ENCODE measurements around the gene SEC63. TPM values are rescaled to one million over a fixed set of nuclear protein-coding genes. Genes with fewer than 3 reads are reported as not detected.
"Not testable (repeated sequence)": the region's sequence is repeated elsewhere in the genome, so short reads cannot be mapped to it uniquely, and the experiment has no call there.

Gene SEC63
- total RNA-seq, 1 donor from 2014 or later, result 40.7 TPM

DNA sequence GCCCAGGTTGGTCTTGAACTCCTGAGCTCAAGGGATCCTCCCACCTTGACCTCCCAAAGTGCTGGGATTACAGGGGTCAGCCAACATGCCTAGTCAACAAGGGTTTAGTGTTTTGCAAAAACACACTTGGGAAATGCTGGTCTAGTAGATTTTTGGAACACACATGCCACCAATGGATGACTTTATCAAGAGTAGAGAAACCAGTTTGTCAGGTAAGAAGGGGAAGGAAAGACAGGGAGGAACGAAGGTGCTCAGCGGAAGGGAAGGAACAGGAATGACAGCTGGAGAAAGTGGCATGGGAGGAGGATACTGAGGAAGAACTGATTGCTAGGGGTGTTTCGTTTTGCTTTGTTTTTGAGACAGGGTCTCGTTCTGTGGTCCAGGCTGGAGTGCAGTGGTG is 15.6 kb upstream of the SEC63 start:
- Histone ChIP-seq H3K27ac (ENCODE audit: low read depth, low read length) (no peak overlapping the region), H3K9me3 (ENCODE audit: control insufficient read depth in 3 of 3, low read length in 3 of 3) (no peaks in the 10 kb centered on the region), H3K4me1 (ENCODE audit: control insufficient read depth in 3 of 3, insufficient read depth in 3 of 3, low read length in 3 of 3) (no peaks in the 10 kb centered on the region), H3K36me3 (ENCODE audit: control insufficient read depth in 3 of 3, insufficient read depth in 3 of 3, low read length in 3 of 3) (no peaks in the 10 kb centered on the region), H3K4me3 (ENCODE audit: low read length in 3 of 3) (no peak overlapping the region), H3K27me3 (ENCODE audit: control insufficient read depth in 3 of 3, insufficient read depth in 3 of 3, low read length in 3 of 3) (peaks cover 0 to 4% (median 0%) of the 10 kb centered on the region in 3 donors), H3K9ac (ENCODE audit: low read depth in 1 of 3, low read length in 3 of 3) (no peak overlapping the region)

GRCh38 chr6:107972413-107973096 is 14.5 kb upstream of the SEC63 start:
- no peak overlapping the region for H3K27ac ChIP-seq (ENCODE audit: low read depth, low read length)
- H3K9ac ChIP-seq (ENCODE audit: low read depth in 1 of 3, low read length in 3 of 3), result no peak overlapping the region
- no peaks in the 10 kb centered on the region for H3K36me3 ChIP-seq (ENCODE audit: control insufficient read depth in 3 of 3, insufficient read depth in 3 of 3, low read length in 3 of 3)
- H3K4me1 ChIP-seq (ENCODE audit: control insufficient read depth in 3 of 3, insufficient read depth in 3 of 3, low read length in 3 of 3), result no peaks in the 10 kb centered on the region
- peaks cover 0 to 4% (median 0%) of the 10 kb centered on the region in 3 donors for H3K27me3 ChIP-seq (ENCODE audit: control insufficient read depth in 3 of 3, insufficient read depth in 3 of 3, low read length in 3 of 3)
- no peaks in the 10 kb centered on the region for H3K9me3 ChIP-seq (ENCODE audit: control insufficient read depth in 3 of 3, low read length in 3 of 3)
- no peak overlapping the region for H3K4me3 ChIP-seq (ENCODE audit: low read length in 3 of 3)

- no peak overlapping the region for H3K9ac ChIP-seq (ENCODE audit: low read depth in 1 of 3, low read length in 3 of 3)
- no peaks in the 10 kb centered on the region for H3K36me3 ChIP-seq (ENCODE audit: control insufficient read depth in 3 of 3, insufficient read depth in 3 of 3, low read length in 3 of 3)
- no peaks in the 10 kb centered on the region for H3K4me1 ChIP-seq (ENCODE audit: control insufficient read depth in 3 of 3, insufficient read depth in 3 of 3, low read length in 3 of 3)
- peaks cover 0 to 4% (median 0%) of the 10 kb centered on the region in 3 donors for H3K27me3 ChIP-seq (ENCODE audit: control insufficient read depth in 3 of 3, insufficient read depth in 3 of 3, low read length in 3 of 3)
- H3K9me3 ChIP-seq (ENCODE audit: control insufficient read depth in 3 of 3, low read length in 3 of 3), result no peaks in the 10 kb centered on the region
- H3K4me3 ChIP-seq (ENCODE audit: low read length in 3 of 3), result no peak overlapping the region
- H3K27ac ChIP-seq (ENCODE audit: low read depth, low read length), result no peak overlapping the region
These were observed 13.2 kb upstream of the SEC63 start for GRCh38 chr6:107971181-107971580.

DNA sequence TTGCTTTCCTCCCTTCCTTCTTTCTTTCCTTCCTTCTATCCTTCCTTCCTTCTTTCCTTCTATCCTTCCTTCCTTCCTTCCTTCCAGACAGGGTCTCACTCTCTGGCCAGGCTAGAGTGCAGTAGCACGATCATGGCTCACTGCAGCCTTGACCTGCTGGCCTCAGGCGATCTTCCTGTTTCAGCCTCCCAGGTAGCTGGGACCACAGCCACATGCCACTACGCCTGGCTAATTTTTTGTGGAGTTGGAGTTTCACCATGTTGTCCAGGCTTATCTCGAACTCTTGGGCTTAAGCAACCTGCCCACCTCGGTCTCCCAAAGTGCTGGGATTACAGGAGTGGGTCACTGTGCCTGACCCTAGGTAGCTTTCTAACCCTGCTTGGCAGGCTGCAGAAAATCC is 12.2 kb upstream of the SEC63 start:
- Histone ChIP-seq H3K36me3 (ENCODE audit: control insufficient read depth in 3 of 3, insufficient read depth in 3 of 3, low read length in 3 of 3) (no peaks in the 10 kb centered on the region), H3K27ac (ENCODE audit: low read depth, low read length) (no peak overlapping the region)

GRCh38 chr6:107968081-107968480 is 10.1 kb upstream of the SEC63 start:
- no peak overlapping the region for H3K27ac ChIP-seq (ENCODE audit: low read depth, low read length)
- no peak overlapping the region for H3K9ac ChIP-seq (ENCODE audit: low read depth in 1 of 3, low read length in 3 of 3)

More for the DNA sequence above, 12.2 kb upstream of the SEC63 start:
- H3K27me3 ChIP-seq (ENCODE audit: control insufficient read depth in 3 of 3, insufficient read depth in 3 of 3, low read length in 3 of 3), result peaks cover 0 to 4% (median 0%) of the 10 kb centered on the region in 3 donors
- no peak overlapping the region for H3K9ac ChIP-seq (ENCODE audit: low read depth in 1 of 3, low read length in 3 of 3)
- no peaks in the 10 kb centered on the region for H3K4me1 ChIP-seq (ENCODE audit: control insufficient read depth in 3 of 3, insufficient read depth in 3 of 3, low read length in 3 of 3)
- no peak overlapping the region for H3K4me3 ChIP-seq (ENCODE audit: low read length in 3 of 3)
- no peaks in the 10 kb centered on the region for H3K9me3 ChIP-seq (ENCODE audit: control insufficient read depth in 3 of 3, low read length in 3 of 3)

DNA sequence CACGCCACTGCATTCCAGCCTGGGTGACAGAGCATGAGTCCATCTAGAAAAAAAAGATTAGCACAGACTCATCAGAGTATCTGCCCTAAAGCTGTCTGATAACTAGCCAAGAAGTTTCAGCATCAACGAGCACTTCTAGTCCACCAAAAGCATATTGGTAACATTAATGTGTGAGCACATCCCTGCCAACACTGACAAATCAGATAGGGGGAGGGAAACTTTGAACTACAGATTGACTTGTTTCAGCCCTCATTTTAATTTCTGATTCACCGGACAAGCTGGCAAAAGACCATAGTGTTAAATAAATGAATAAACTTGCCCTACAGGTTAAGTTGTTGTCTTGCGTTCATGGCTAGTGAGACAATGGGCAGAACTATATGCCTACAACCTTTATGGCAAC is 7.7 kb upstream of the SEC63 start:
- no peaks in the 10 kb centered on the region for H3K4me1 ChIP-seq (ENCODE audit: control insufficient read depth in 3 of 3, insufficient read depth in 3 of 3, low read length in 3 of 3)
- no peak overlapping the region for H3K9ac ChIP-seq (ENCODE audit: low read depth in 1 of 3, low read length in 3 of 3)
- H3K27ac ChIP-seq (ENCODE audit: low read depth, low read length), result no peak overlapping the region
- H3K4me3 ChIP-seq (ENCODE audit: low read length in 3 of 3), result no peak overlapping the region
- no peaks in the 10 kb centered on the region for H3K36me3 ChIP-seq (ENCODE audit: control insufficient read depth in 3 of 3, insufficient read depth in 3 of 3, low read length in 3 of 3)
- H3K27me3 ChIP-seq (ENCODE audit: control insufficient read depth in 3 of 3, insufficient read depth in 3 of 3, low read length in 3 of 3), result peaks cover 0 to 3% (median 0%) of the 10 kb centered on the region in 3 donors
- H3K9me3 ChIP-seq (ENCODE audit: control insufficient read depth in 3 of 3, low read length in 3 of 3), result no peaks in the 10 kb centered on the region

More at GRCh38 chr6:107968081-107968480, 10.1 kb upstream of the SEC63 start:
- H3K9me3 ChIP-seq (ENCODE audit: control insufficient read depth in 3 of 3, low read length in 3 of 3), result no peaks in the 10 kb centered on the region
- no peak overlapping the region for H3K4me3 ChIP-seq (ENCODE audit: low read length in 3 of 3)
- H3K27me3 ChIP-seq (ENCODE audit: control insufficient read depth in 3 of 3, insufficient read depth in 3 of 3, low read length in 3 of 3), result peaks cover 0 to 4% (median 0%) of the 10 kb centered on the region in 3 donors
- H3K36me3 ChIP-seq (ENCODE audit: control insufficient read depth in 3 of 3, insufficient read depth in 3 of 3, low read length in 3 of 3), result no peaks in the 10 kb centered on the region
- H3K4me1 ChIP-seq (ENCODE audit: control insufficient read depth in 3 of 3, insufficient read depth in 3 of 3, low read length in 3 of 3), result no peaks in the 10 kb centered on the region

DNA sequence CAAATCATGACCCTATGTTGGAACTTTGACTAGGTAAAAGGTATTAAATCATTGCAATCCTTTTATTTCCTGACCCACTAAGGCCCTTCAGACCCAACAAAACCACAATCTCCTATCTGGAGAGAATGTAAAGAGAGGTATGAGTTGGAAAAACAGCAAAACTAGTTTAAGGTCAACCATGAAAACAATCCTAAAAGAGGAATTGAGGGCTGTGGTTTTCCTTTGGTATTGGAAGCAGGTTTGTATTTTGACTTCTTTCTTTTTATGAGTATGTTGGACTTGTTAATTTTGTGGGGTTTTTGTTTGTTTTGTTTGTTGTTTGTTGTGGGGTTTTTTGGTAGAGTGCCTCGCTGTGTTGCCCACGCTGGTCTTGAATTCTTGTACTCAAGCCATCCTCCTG is 4.7 kb upstream of the SEC63 start:
- H3K27ac ChIP-seq (ENCODE audit: low read depth, low read length), result no peak overlapping the region
- H3K27me3 ChIP-seq (ENCODE audit: control insufficient read depth in 3 of 3, insufficient read depth in 3 of 3, low read length in 3 of 3), result no peaks in the 10 kb centered on the region
- H3K4me1 ChIP-seq (ENCODE audit: control insufficient read depth in 3 of 3, insufficient read depth in 3 of 3, low read length in 3 of 3), result peaks cover 0 to 6% (median 2%) of the 10 kb centered on the region in 3 donors
- H3K4me3 ChIP-seq (ENCODE audit: low read length in 3 of 3), result no peak overlapping the region
- no peaks in the 10 kb centered on the region for H3K36me3 ChIP-seq (ENCODE audit: control insufficient read depth in 3 of 3, insufficient read depth in 3 of 3, low read length in 3 of 3)
- H3K9me3 ChIP-seq (ENCODE audit: control insufficient read depth in 3 of 3, low read length in 3 of 3), result no peaks in the 10 kb centered on the region
- H3K9ac ChIP-seq (ENCODE audit: low read depth in 1 of 3, low read length in 3 of 3), result no peak overlapping the region

DNA sequence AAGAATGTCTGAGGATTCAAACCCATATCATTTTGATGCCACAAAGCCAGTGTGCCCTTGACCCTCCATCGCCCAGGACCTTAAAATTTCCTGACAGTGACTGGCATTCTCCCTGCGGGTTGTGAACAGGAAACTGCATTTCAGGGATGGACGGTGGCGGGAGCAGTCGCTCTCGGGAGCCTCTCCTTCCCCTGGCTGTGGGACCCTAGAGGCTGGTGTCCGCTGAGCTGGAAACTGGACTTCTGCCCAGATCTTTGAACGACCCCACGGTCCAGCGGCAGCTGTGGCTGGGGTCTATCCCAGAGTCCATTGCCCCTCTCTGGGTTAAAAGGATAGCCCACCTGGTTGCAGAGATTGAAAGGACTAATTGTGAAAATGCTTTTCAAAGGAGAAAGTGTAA is 1.4 kb upstream of the SEC63 start:
- Histone ChIP-seq H3K4me1 (ENCODE audit: control insufficient read depth in 3 of 3, insufficient read depth in 3 of 3, low read length in 3 of 3) (peaks cover 7 to 16% (median 11%) of the 10 kb centered on the region in 3 donors), H3K4me3 (ENCODE audit: low read length in 3 of 3) (no peak overlapping the region), H3K36me3 (ENCODE audit: control insufficient read depth in 3 of 3, insufficient read depth in 3 of 3, low read length in 3 of 3) (no peaks in the 10 kb centered on the region), H3K27ac (ENCODE audit: low read depth, low read length) (no peak overlapping the region), H3K9ac (ENCODE audit: low read depth in 1 of 3, low read length in 3 of 3) (peak overlapping the region in 2 of 3 donors; percentile 19 to 45), H3K27me3 (ENCODE audit: control insufficient read depth in 3 of 3, insufficient read depth in 3 of 3, low read length in 3 of 3) (no peaks in the 10 kb centered on the region), H3K9me3 (ENCODE audit: control insufficient read depth in 3 of 3, low read length in 3 of 3) (no peaks in the 10 kb centered on the region)

GRCh38 chr6:107958689-107959362 is 818 bp upstream of the SEC63 start:
- Histone ChIP-seq H3K9ac (ENCODE audit: low read depth in 1 of 3, low read length in 3 of 3) (peak overlapping the region; percentile 62 to 83 (median 68)), H3K4me3 (ENCODE audit: low read length in 3 of 3) (peak overlapping the region; percentile 72 to 78 (median 76)), H3K4me1 (ENCODE audit: control insufficient read depth in 3 of 3, insufficient read depth in 3 of 3, low read length in 3 of 3) (peaks cover 7 to 16% (median 11%) of the 10 kb centered on the region in 3 donors)
- H3K36me3 ChIP-seq (ENCODE audit: control insufficient read depth in 3 of 3, insufficient read depth in 3 of 3, low read length in 3 of 3); H3K9me3 ChIP-seq (ENCODE audit: control insufficient read depth in 3 of 3, low read length in 3 of 3); H3K27ac ChIP-seq (ENCODE audit: low read depth, low read length); H3K27me3 ChIP-seq (ENCODE audit: control insufficient read depth in 3 of 3, insufficient read depth in 3 of 3, low read length in 3 of 3): not testable (repeated sequence)

DNA sequence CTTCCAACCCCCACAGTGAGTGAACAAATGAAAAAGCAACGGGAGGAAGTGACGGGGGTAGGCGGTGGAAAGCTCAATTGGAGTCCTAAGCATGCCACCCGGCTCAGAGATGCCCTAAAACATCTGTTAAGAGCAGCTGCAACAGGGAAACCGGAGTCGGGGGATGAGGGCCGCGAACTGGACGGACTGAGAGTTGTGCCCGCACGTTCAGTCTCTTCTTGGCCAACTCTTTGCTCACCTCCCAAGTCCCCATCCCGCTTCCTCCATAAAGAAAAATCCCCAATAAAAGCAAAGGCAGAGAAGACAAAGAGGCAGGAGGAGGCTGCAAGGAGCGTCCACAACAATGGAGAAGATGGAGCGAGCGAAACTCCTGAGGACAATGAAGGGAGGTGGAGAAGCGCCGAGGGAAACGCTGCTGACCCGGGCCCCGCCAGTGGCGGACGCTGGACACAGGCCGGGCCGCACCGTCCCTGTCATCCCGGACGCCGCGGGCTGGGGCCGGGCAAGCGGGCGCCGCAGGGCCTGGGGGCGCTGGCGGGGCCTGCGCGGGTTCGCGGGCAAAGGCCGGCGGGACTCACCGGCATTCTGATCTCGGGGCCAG is 600 bp downstream of the SEC63 start:
- no peaks in the 10 kb centered on the region for H3K27me3 ChIP-seq (ENCODE audit: control insufficient read depth in 3 of 3, insufficient read depth in 3 of 3, low read length in 3 of 3)
- peak overlapping the region; percentile 90 to 95 (median 92) for H3K9ac ChIP-seq (ENCODE audit: low read depth in 1 of 3, low read length in 3 of 3)
- peak overlapping the region; percentile 88 for H3K27ac ChIP-seq (ENCODE audit: low read depth, low read length)
- H3K36me3 ChIP-seq (ENCODE audit: control insufficient read depth in 3 of 3, insufficient read depth in 3 of 3, low read length in 3 of 3), result no peaks in the 10 kb centered on the region
- peaks cover 7 to 16% (median 11%) of the 10 kb centered on the region in 3 donors for H3K4me1 ChIP-seq (ENCODE audit: control insufficient read depth in 3 of 3, insufficient read depth in 3 of 3, low read length in 3 of 3)
- no peaks in the 10 kb centered on the region for H3K9me3 ChIP-seq (ENCODE audit: control insufficient read depth in 3 of 3, low read length in 3 of 3)
- H3K4me3 ChIP-seq (ENCODE audit: low read length in 3 of 3), result peak overlapping the region; percentile 94 to 97 (median 97)
